HG02623 (cell line): ENCODE measurements around the gene PPP6R2.

Experiments used
- ATAC-seq: cut with Tn5 transposase; IDR thresholded peaks from one replicate; pipeline ENCODE4 v1.9.1; 2021; ENCODE audit warnings: moderate library complexity; ENCODE audit not compliant: unreplicated experiment

PPP6R2 gene

GRCh38 chr22:50305923-50306566, 37.1 kb upstream of the PPP6R2 start:
- no peak for ATAC-seq

- no peak for ATAC-seq
These were observed 36.1 kb upstream of the PPP6R2 start, which contains the start of gene PLXNB2 for GRCh38 chr22:50306753-50307749. TSS of gene PLXNB2 (minus strand) at chr22:50307646. CDS start at chr22:50290584, 17,062 bp downstream.

DNA sequence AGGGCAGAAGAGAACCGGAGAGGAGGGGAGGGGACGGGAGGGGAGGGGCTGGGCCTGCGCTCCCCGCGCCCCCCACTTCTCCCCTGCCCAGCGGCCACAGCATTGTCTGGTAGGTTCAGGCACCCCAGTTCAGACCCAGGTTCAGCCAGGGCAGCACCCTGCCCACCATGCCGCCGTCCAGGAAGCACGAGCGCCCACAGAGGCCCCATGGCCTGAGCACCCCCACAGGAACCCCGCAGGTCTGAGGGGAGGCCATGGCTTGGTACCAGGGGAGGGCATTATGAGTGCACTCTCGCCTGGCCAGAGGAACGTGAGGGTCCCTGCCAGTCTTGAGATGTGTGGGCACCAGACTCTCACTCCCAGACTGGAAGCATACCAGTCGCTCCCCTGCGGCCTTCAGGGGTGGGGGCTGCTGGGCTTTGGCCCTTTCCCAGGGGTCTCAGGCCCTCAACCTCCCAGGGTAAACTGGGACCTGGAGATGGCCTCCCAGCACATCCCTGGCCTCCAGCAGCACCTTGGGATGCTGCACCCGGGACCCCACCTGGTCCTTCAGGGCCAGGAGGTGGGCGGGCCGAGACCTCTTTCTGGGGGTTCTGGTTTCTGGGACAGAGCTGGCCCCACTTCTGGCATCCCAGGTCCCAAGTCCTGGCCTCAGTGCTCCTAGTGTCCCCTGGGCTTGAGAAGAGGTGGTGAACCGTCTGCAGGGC, 35.1 kb upstream of the PPP6R2 start:
- no peak for ATAC-seq

GRCh38 chr22:50308597-50308935, 34.6 kb upstream of the PPP6R2 start:
- ATAC-seq = no peak

GRCh38 chr22:50308986-50309600, 34.0 kb upstream of the PPP6R2 start:
- ATAC-seq = no peak

DNA sequence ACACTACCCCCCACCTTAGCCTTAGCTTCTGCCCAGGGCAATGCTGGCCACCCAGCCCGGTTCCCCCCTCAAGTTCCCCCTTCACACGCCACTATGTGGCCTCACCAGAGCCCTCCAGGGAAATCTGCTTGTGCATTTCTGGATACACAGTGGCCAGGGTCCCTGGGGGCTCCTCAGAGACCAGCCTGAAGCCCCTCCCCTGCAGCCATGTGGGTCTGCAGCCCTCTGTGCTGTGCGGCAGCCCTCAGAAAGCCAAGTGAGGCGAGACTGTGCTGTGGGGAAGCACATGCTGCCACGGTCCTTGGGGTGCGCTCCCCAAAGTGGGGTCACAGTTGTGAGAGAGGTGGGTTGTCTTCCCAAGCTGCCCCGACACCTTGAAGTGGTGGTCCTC, 33.5 kb upstream of the PPP6R2 start:
- no peak for ATAC-seq

DNA sequence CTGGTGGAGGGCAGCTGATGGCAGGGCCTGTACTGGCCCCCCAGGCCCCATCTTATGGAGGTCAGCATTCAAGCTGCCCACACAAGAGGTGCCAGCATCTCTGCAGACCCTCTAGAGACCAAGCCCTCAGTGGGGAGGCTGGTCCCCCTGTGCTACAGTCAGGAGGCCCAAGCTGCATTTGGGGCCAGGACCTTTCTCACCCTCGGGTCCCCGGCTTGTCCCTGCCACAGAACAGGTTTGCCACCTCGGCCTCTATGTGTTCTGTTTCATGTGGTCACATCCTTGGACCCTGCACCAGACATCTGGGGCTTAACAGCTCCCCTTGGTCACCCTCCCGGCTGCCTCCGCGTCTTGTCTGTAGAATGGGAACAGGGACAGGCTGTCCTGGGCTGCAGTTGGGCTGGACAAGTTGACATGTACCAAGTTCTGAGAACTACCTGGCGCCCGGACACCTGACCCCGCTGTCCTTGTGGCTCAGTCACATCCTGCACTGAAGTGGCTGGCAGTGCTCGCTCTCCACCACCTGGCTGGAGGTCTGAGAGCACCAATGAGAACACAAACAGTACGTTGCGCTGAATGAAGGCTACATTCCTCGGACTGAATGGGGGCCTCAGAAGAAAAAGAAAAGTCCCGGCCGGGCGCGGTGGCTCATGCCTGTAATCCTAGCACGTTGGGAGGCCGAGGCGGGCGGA, 33.0 kb upstream of the PPP6R2 start:
- ATAC-seq = no peak

GRCh38 chr22:50310949-50311444, 32.1 kb upstream of the PPP6R2 start:
- no peak for ATAC-seq

- ATAC-seq = no peak
These were observed 31.3 kb upstream of the PPP6R2 start for GRCh38 chr22:50311606-50312351.

DNA sequence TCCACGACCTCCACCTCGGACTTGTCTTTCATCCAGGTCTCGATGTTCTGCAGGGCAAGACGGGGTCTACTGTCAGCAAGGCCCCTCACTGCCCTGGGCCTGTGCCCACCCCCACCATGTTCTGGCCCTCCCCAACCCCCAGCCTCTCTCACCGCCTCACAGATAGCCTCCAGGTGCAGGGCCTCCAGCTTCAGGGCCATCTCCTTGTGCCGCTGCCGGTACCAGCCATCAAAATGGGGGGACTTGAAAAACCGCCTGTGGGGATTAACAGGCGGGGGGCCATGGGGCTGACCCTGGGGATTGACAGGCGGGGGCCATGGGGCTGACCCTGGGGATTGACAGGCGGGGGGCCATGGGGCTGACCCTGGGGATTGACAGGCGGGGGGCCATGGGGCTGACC, 30.8 kb upstream of the PPP6R2 start:
- no peak for ATAC-seq

DNA sequence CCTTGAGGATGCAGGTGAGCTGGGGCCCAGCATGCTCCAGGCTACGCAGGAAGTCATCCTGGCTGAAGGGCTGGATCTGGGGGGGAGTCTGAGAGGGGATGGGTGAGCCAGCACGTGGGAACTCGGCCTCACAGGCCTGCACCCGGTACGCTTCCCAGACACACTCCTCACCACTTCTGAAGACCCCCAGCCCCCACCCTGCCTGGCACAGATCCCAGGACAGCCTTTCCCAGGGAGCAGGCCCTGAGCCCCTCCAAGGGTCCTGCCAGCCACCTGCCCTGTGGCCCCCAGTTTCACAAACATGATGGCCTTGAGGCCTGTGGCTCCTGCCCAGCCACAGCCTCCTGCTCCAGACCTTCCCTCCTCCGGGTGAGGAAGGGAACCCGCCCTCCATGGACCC, 30.1 kb upstream of the PPP6R2 start:
- ATAC-seq = no peak

GRCh38 chr22:50313600-50313999, 29.5 kb upstream of the PPP6R2 start:
- ATAC-seq = no peak

DNA sequence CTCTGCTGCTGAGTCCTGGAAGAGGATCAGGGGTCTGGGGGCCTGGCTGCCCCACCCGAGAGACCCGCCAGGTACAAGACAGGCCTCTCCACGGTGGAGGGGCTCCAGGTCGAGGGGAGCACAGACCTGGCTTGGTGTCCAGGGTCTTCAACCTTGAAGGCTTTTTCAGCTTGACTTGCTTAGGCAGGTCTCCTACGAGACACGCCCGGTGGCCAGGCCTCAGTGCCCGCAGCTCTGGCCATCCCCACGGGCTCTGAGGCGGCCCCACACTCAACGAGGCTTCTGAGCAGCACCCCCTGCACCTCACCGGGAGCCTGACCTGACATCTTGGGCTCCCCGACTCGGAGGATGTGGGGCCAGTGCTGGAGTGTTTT, 29.1 kb upstream of the PPP6R2 start:
- ATAC-seq = no peak

- peak; percentile 61 for ATAC-seq
These were observed 28.5 kb upstream of the PPP6R2 start for GRCh38 chr22:50314455-50315288.

- no peak for ATAC-seq
These were observed 27.6 kb upstream of the PPP6R2 start for GRCh38 chr22:50315289-50316113.

- no peak for ATAC-seq
These were observed 26.7 kb upstream of the PPP6R2 start for GRCh38 chr22:50316114-50317065.

DNA sequence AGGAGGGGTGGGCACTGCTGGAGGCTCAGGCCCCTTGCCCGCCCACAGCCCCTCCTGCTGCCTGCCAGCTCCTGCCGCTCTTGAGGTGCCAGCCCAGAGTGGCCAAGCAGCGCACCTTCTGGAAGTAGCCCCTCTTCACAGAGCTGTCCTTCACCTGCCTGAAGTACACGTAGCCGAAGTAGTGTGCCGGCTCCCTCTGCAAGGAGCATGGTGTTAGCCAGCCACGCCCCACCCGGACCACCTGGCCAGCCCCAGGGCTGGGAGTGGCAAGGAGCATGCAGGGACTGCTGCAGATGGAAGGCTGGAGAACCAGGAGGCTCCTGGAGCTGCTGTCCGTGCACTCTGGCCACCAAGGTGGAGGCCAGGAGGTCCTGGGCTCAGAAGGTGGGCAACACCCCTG, 25.9 kb upstream of the PPP6R2 start:
- ATAC-seq = no peak
